Mucosa of rectum (tissue), 2 donors: Measurements from ENCODE around the gene PGM2L1.

Experiments used
- H3K27ac ChIP-seq, 2 donors: one replicate each; pipeline ENCODE4 v1.7.0; 2013; ENCODE audit warnings: inconsistent platforms in 2 of 2, low read depth in 2 of 2, low read length in 2 of 2
- H3K27me3 ChIP-seq, 2 donors: one replicate each; pipeline ENCODE4 v1.7.0; 2013; ENCODE audit warnings: low read length in 2 of 2; ENCODE audit not compliant: control insufficient read depth in 2 of 2, insufficient read depth in 2 of 2
- H3K36me3 ChIP-seq, 2 donors: one replicate each; pipeline ENCODE4 v1.7.0; 2013; ENCODE audit warnings: low read length in 2 of 2; ENCODE audit not compliant: control insufficient read depth in 2 of 2, insufficient read depth in 2 of 2
- H3K4me1 ChIP-seq, 2 donors: one replicate each; pipeline ENCODE4 v1.7.0; 2013; ENCODE audit warnings: low read length in 2 of 2, mild to moderate bottlenecking in 1 of 2; ENCODE audit not compliant: control insufficient read depth in 2 of 2, insufficient read depth in 2 of 2
- H3K4me3 ChIP-seq, 2 donors: one replicate each; pipeline ENCODE4 v1.7.0; 2013; ENCODE audit warnings: low read length in 2 of 2
- H3K9ac ChIP-seq, 2 donors: one replicate each; pipeline ENCODE4 v1.7.0; 2013; ENCODE audit warnings: low read length in 2 of 2, low read depth in 1 of 2, mild to moderate bottlenecking in 1 of 2
- H3K9me3 ChIP-seq, 2 donors: one replicate each; pipeline ENCODE4 v1.7.0; 2013; ENCODE audit warnings: low read length in 2 of 2; ENCODE audit not compliant: control insufficient read depth in 2 of 2
- donor health status: healthy.
- donor health status: Normal muscosa, but diverticular disease.

PGM2L1 gene

GRCh38 chr11:74282421-74282820, 115.8 kb downstream of the PGM2L1 start:
- no peaks in the 10 kb centered on the region for H3K9me3 ChIP-seq
- H3K9ac ChIP-seq, result no peak overlapping the region
- H3K36me3 ChIP-seq, result no peaks in the 10 kb centered on the region
- peaks cover 0 to 2% of the 10 kb centered on the region in 2 donors for H3K27me3 ChIP-seq
- H3K4me1 ChIP-seq, result peaks cover 3% of the 10 kb centered on the region in 2 donors
- no peak overlapping the region for H3K27ac ChIP-seq
- no peak overlapping the region for H3K4me3 ChIP-seq

GRCh38 chr11:74280494-74280893, 117.7 kb downstream of the PGM2L1 start:
- H3K4me3 ChIP-seq, result no peak overlapping the region
- H3K4me1 ChIP-seq, result peaks cover 3% of the 10 kb centered on the region in 2 donors
- H3K27me3 ChIP-seq, result peaks cover 0 to 2% of the 10 kb centered on the region in 2 donors
- H3K36me3 ChIP-seq, result no peaks in the 10 kb centered on the region
- no peak overlapping the region for H3K27ac ChIP-seq
- no peak overlapping the region for H3K9ac ChIP-seq
- H3K9me3 ChIP-seq, result no peaks in the 10 kb centered on the region
